Type B pancreatic cell (in vitro differentiated cells): ENCODE results near the gene DHRS7B. TPM values are rescaled to one million over a fixed set of nuclear protein-coding genes. Genes with fewer than 3 reads are reported as not detected.

ENCODE experiments used
- DNase-seq: peaks from one replicate; pipeline ENCODE4 v3.0.0; 2021; ENCODE audit warnings: mixed read lengths; ENCODE audit not compliant: unreplicated experiment; ENCODE audit errors: extremely low spot score
- H3K27ac Mint-ChIP-seq: 2 replicates; pipeline ENCODE4 v1.8.0; 2021; ENCODE audit warnings: mild to moderate bottlenecking, mixed read lengths
- H3K27me3 Mint-ChIP-seq: 2 replicates; pipeline ENCODE4 v1.8.0; 2021; ENCODE audit warnings: mixed read lengths
- H3K36me3 Mint-ChIP-seq: 2 replicates; pipeline ENCODE4 v1.8.0; 2021; ENCODE audit warnings: mixed read lengths
- H3K4me1 Mint-ChIP-seq: one replicate; pipeline ENCODE4 v1.8.0; 2021; ENCODE audit warnings: mixed read lengths; ENCODE audit not compliant: unreplicated experiment
- H3K4me3 Mint-ChIP-seq: 2 replicates; pipeline ENCODE4 v1.8.0; 2021; ENCODE audit warnings: mild to moderate bottlenecking, mixed read lengths
- H3K9me3 Mint-ChIP-seq: 2 replicates; pipeline ENCODE4 v1.8.0; 2021; ENCODE audit warnings: mixed read lengths
- CTCF ChIP-seq: fragments of 200-600 bp; sonication (generic); conservative IDR thresholded peaks from 2 replicates; pipeline ENCODE4 v1.5.0; 2021; ENCODE audit warnings: antibody characterized with exemption, mild to moderate bottlenecking
- total RNA-seq: library from RNA; stranded (reverse); gene quantifications from 2 replicates; pipeline ENCODE4 v1.2.1, GENCODE V29; 2021; ENCODE audit warnings: low replicate concordance

DHRS7B gene
- total RNA-seq, 1 donor from 2014 or later: 17.5 TPM

- H3K9me3 Mint-ChIP-seq: peaks cover 4% of the 10 kb centered on the region
- no peak overlapping the region for H3K4me3 Mint-ChIP-seq
- DNase-seq: no peak
- no peaks in the 10 kb centered on the region for H3K36me3 Mint-ChIP-seq
- H3K27me3 Mint-ChIP-seq: no peaks in the 10 kb centered on the region
- H3K4me1 Mint-ChIP-seq: peaks cover 10% of the 10 kb centered on the region
- peak; percentile 72 for TF ChIP-seq CTCF
- peak overlapping the region; percentile 81 for H3K27ac Mint-ChIP-seq
Measured at GRCh38 chr17:21239680-21240368, 113.1 kb downstream of the DHRS7B start.

GRCh38 chr17:21240369-21241055 lies 113.7 kb downstream of the DHRS7B start:
- peak overlapping the region; percentile 81 for H3K27ac Mint-ChIP-seq
- DNase-seq: no peak
- no peaks in the 10 kb centered on the region for H3K27me3 Mint-ChIP-seq
- no peak overlapping the region for H3K4me3 Mint-ChIP-seq
- H3K9me3 Mint-ChIP-seq: peaks cover 4% of the 10 kb centered on the region
- H3K4me1 Mint-ChIP-seq: peaks cover 10% of the 10 kb centered on the region
- no peaks in the 10 kb centered on the region for H3K36me3 Mint-ChIP-seq
- no peak for TF ChIP-seq CTCF

Other genes with a start within 250 kb of the DHRS7B start
- 221 and 279 TPM in 2 replicates for gene USP22, start 84.0 kb upstream of the DHRS7B start, total RNA-seq
- gene TMEM11, start 87.2 kb downstream of the DHRS7B start, total RNA-seq: 28.4 and 33.4 TPM in 2 replicates
- gene NATD1, start 126.4 kb downstream of the DHRS7B start, total RNA-seq: 9.8 and 10.7 TPM in 2 replicates
- gene MAP2K3, start 157.7 kb downstream of the DHRS7B start, total RNA-seq: 23.6 and 27.5 TPM in 2 replicates
- 0.59 and 2.2 TPM in 2 replicates for gene KCNJ12, start 249.4 kb downstream of the DHRS7B start, total RNA-seq